H1 (cell line): ENCODE results near the gene OR2L8. TPM values are rescaled to one million over a fixed set of nuclear protein-coding genes. Genes with fewer than 3 reads are reported as not detected.
"Not testable (repeated sequence)": the region's sequence is repeated elsewhere in the genome, so short reads cannot be mapped to it uniquely, and the experiment has no call there.

Experiments
- CTCF ChIA-PET: fragments of 300-600 bp; sonication (Branson Sonifier 250); formaldehyde crosslinking; loops from one replicate; lab custom pipeline; 2021; ENCODE audit not compliant: partially characterized antibody; lab: Charles Lee
- POLR2A ChIA-PET: fragments of 300-600 bp; sonication (Branson Sonifier 250); formaldehyde crosslinking; loops from one replicate; lab custom pipeline; 2021; ENCODE audit warnings: inconsistent platforms; ENCODE audit not compliant: partially characterized antibody; lab: Charles Lee
- DNase-seq, 2 experiments: peaks; one replicate each; pipeline versions ENCODE4 v3.0.0 to v3.0.0-alpha.2; 2010 to 2022; ENCODE audit warnings: low spot score in 2 of 2, low read depth in 1 of 2, mixed read lengths in 1 of 2
- FAIRE-seq: peaks from 2 replicates; lab custom pipeline; 2011; peaks lifted over from hg19 to GRCh38; lab: Jason Lieb, UNC
- H2AFZ ChIP-seq: 2 replicates; pipeline ENCODE4 v1.8.1; 2012; ENCODE audit warnings: low read length, inconsistent platforms
- H2AK5ac ChIP-seq: 2 replicates; pipeline ENCODE4 v1.6.1; 2013; ENCODE audit warnings: low read depth, low read length
- H2BK120ac ChIP-seq: replicated peaks from 2 replicates; pipeline ENCODE3; 2013; ENCODE audit warnings: low read depth, low read length, inconsistent platforms
- H2BK12ac ChIP-seq: 2 replicates; pipeline ENCODE4 v1.6.1; 2013; ENCODE audit warnings: low read depth, low read length
- H2BK15ac ChIP-seq: 2 replicates; pipeline ENCODE4 v1.6.1; 2013; ENCODE audit warnings: low read length
- H2BK20ac ChIP-seq: 2 replicates; pipeline ENCODE4 v1.6.1; 2013; ENCODE audit warnings: low read length
- H2BK5ac ChIP-seq: 2 replicates; pipeline ENCODE4 v1.6.1; 2013; ENCODE audit warnings: low read depth, low read length
- H3K14ac ChIP-seq: 2 replicates; pipeline ENCODE4 v1.6.1; 2013; ENCODE audit warnings: inconsistent platforms; ENCODE audit not compliant: insufficient read length
- H3K18ac ChIP-seq: 2 replicates; pipeline ENCODE4 v1.6.1; 2013; ENCODE audit warnings: low read length; ENCODE audit errors: extremely low read depth
- H3K23ac ChIP-seq: 2 replicates; pipeline ENCODE4 v1.6.1; 2013; ENCODE audit warnings: inconsistent platforms; ENCODE audit not compliant: insufficient read length
- H3K23me2 ChIP-seq: 2 replicates; pipeline ENCODE4 v1.6.1; 2013; ENCODE audit warnings: low read depth, low read length
- H3K27ac ChIP-seq: 2 replicates; pipeline ENCODE4 v1.6.1; 2011; ENCODE audit warnings: low read depth, low read length, inconsistent platforms
- H3K27me3 ChIP-seq, 4 experiments: replicated peaks in 1 of 4; 1 replicate in 1 of 4; 2 replicates in 3 of 4; pipeline versions ENCODE4 v1.6.1 to v1.8.1; 2011 to 2013; ENCODE audit warnings: low read length in 3 of 4, mild to moderate bottlenecking in 3 of 4, inconsistent platforms in 2 of 4, mixed read lengths in 2 of 4, moderate library complexity in 1 of 4; ENCODE audit not compliant: control insufficient read depth in 3 of 4, insufficient read depth in 3 of 4; ENCODE audit errors: extremely low read depth in 1 of 4
- H3K36me3 ChIP-seq, 4 experiments: 2 replicates each; pipeline versions ENCODE4 v1.6.1 to v1.8.1; 2011 to 2013; ENCODE audit warnings: mild to moderate bottlenecking in 4 of 4, low read length in 3 of 4, moderate library complexity in 2 of 4, control low read depth in 1 of 4, inconsistent platforms in 1 of 4; ENCODE audit not compliant: insufficient read depth in 4 of 4, control insufficient read depth in 2 of 4
- H3K4ac ChIP-seq: replicated peaks from 2 replicates; pipeline ENCODE3; 2013; ENCODE audit warnings: low read length, low read depth, mixed read lengths, inconsistent platforms; ENCODE audit not compliant: insufficient read length
- H3K4me1 ChIP-seq, 4 experiments: replicated peaks in 1 of 4; 1 replicate in 1 of 4; 2 replicates in 3 of 4; pipeline versions ENCODE4 v1.6.1 to v1.8.1; 2011 to 2013; ENCODE audit warnings: low read length in 3 of 4, inconsistent platforms in 2 of 4, mixed read lengths in 1 of 4; ENCODE audit not compliant: insufficient read depth in 4 of 4, control insufficient read depth in 3 of 4
- H3K4me2 ChIP-seq, 2 experiments: 2 replicates each; pipeline versions ENCODE4 v1.6.1 to v1.8.1; 2011 to 2013; ENCODE audit warnings: low read depth in 2 of 2, low read length in 2 of 2, control low read depth in 1 of 2, inconsistent platforms in 1 of 2, mild to moderate bottlenecking in 1 of 2; ENCODE audit not compliant: insufficient read depth in 1 of 2
- H3K4me3 ChIP-seq, 4 experiments: fragments of 200-600, 300-600 bp in 1 of 4; sonication (generic), shearing (Covaris generic), sonication (Bioruptor Twin) in 1 of 4; 2 replicates each; pipeline versions ENCODE4 v1.5.1 to v1.8.1; 2011 to 2016; ENCODE audit warnings: low read length in 4 of 4, low read depth in 3 of 4, control low read depth in 2 of 4, inconsistent platforms in 2 of 4, mild to moderate bottlenecking in 2 of 4, mixed read lengths in 1 of 4, moderate library complexity in 1 of 4; ENCODE audit not compliant: insufficient read depth in 2 of 4; ENCODE audit errors: extremely low read depth in 1 of 4
- H3K56ac ChIP-seq: replicated peaks from 2 replicates; pipeline ENCODE3; 2013; ENCODE audit warnings: low read depth, mild to moderate bottlenecking, mixed read lengths, low read length, inconsistent platforms; ENCODE audit not compliant: insufficient read length
- H3K79me1 ChIP-seq: 2 replicates; pipeline ENCODE4 v1.6.1; 2013; ENCODE audit warnings: low read depth, low read length, control low read depth
- H3K79me2 ChIP-seq, 2 experiments: 2 replicates each; pipeline versions ENCODE4 v1.6.1 to v1.8.1; 2012 to 2013; ENCODE audit warnings: low read length in 2 of 2, mild to moderate bottlenecking in 2 of 2, inconsistent platforms in 1 of 2; ENCODE audit not compliant: insufficient read depth in 2 of 2, control insufficient read depth in 1 of 2
- H3K9ac ChIP-seq, 4 experiments: replicated peaks in 1 of 4; 1 replicate in 1 of 4; 2 replicates in 3 of 4; pipeline versions ENCODE4 v1.6.1 to v1.8.1; 2011 to 2013; ENCODE audit warnings: low read depth in 3 of 4, low read length in 3 of 4, control low read depth in 2 of 4, mild to moderate bottlenecking in 2 of 4, moderate library complexity in 2 of 4, inconsistent platforms in 1 of 4; ENCODE audit errors: extremely low read depth in 1 of 4
- H3K9me3 ChIP-seq, 2 experiments: 2 replicates each; pipeline versions ENCODE4 v1.6.1 to v1.8.1; 2012 to 2013; ENCODE audit warnings: mild to moderate bottlenecking in 2 of 2, moderate library complexity in 2 of 2, control low read depth in 1 of 2, inconsistent platforms in 1 of 2, low read depth in 1 of 2, low read length in 1 of 2, mixed read lengths in 1 of 2; ENCODE audit not compliant: insufficient read depth in 2 of 2
- H4K20me1 ChIP-seq, 2 experiments: replicated peaks in 1 of 2; 2 replicates each; pipeline versions ENCODE3 to v1.8.1; 2011 to 2013; ENCODE audit warnings: inconsistent platforms in 2 of 2, low read length in 2 of 2, mild to moderate bottlenecking in 1 of 2; ENCODE audit not compliant: insufficient read depth in 2 of 2, control insufficient read depth in 1 of 2
- H4K5ac ChIP-seq: 2 replicates; pipeline ENCODE4 v1.6.1; 2013; ENCODE audit warnings: low read length, low read depth, mixed read lengths, inconsistent platforms; ENCODE audit not compliant: insufficient read length
- H4K8ac ChIP-seq: 2 replicates; pipeline ENCODE4 v1.8.0; 2013; ENCODE audit warnings: mild to moderate bottlenecking, moderate library complexity, low read length, inconsistent platforms; ENCODE audit not compliant: insufficient read depth; ENCODE audit errors: extremely low read depth
- H4K91ac ChIP-seq: replicated peaks from 2 replicates; pipeline ENCODE3; 2013; ENCODE audit warnings: low read length, mixed read lengths, inconsistent platforms; ENCODE audit not compliant: insufficient read length
- ATF3 ChIP-seq: IDR thresholded peaks from 2 replicates; pipeline ENCODE4 v1.6.1; 2011; ENCODE audit warnings: low read depth, mild to moderate bottlenecking, low read length; ENCODE audit not compliant: insufficient read depth
- CTCF ChIP-seq, 3 experiments: IDR thresholded peaks; 1 replicate in 2 of 3; 2 replicates in 1 of 3; pipeline versions ENCODE4 v1.5.1 to v1.6.1; 2011; ENCODE audit warnings: low read length in 3 of 3, mild to moderate bottlenecking in 3 of 3, inconsistent platforms in 2 of 3, low read depth in 1 of 3, moderate library complexity in 1 of 3; ENCODE audit not compliant: insufficient read depth in 1 of 3; ENCODE audit errors: control extremely low read depth in 1 of 3
- JUND ChIP-seq: IDR thresholded peaks from 2 replicates; pipeline ENCODE4 v1.6.1; 2011; ENCODE audit warnings: mild to moderate bottlenecking, improper control_type of control experiment, low read length
- RAD21 ChIP-seq, 2 experiments: IDR thresholded peaks in 1 of 2; conservative IDR thresholded peaks in 1 of 2; 2 replicates each; pipeline ENCODE4 v1.6.1; 2011; ENCODE audit warnings: low read depth in 2 of 2, low read length in 2 of 2, improper control_type of control experiment in 1 of 2, inconsistent platforms in 1 of 2, mild to moderate bottlenecking in 1 of 2, moderate library complexity in 1 of 2
- TCF12 ChIP-seq: IDR thresholded peaks from 2 replicates; pipeline ENCODE4 v1.6.1; 2011; ENCODE audit warnings: low read depth, mild to moderate bottlenecking, low read length
- WGBS, 2 experiments: shearing (Covaris generic) in 1 of 2; methylation state at CpG; one replicate each; pipeline versions ENCODE4 v1.1.6 to v1.1.7; 2013 to 2015; ENCODE audit warnings: low lambda C conversion rate in 2 of 2, mixed read lengths in 2 of 2, inconsistent platforms in 1 of 2, low coverage in 1 of 2, missing lambda C conversion rate in 1 of 2; ENCODE audit not compliant: insufficient replicate concordance in 2 of 2, insufficient coverage in 1 of 2, insufficient read length in 1 of 2; ENCODE audit errors: extremely low coverage in 1 of 2, missing lambda C conversion rate in 1 of 2; 5-methylcytosine and 5-hydroxymethylcytosine counted together
- polyA plus RNA-seq, 7 experiments: library from polyadenylated mRNA; depleted of rRNA in 3 of 7; stranded (reverse) in 5 of 7; unstranded in 2 of 7; fragments of >200 nt in 5 of 7; fragments of 200-250 nt in 2 of 7; gene quantifications; 1 replicate in 5 of 7; 2 replicates in 1 of 7; 4 replicates in 1 of 7; pipeline versions ENCODE4 v1.2.1 to v1.2.3, GENCODE V29; 2011 to 2013; ENCODE audit warnings: missing spikeins in 2 of 7, mixed read lengths in 2 of 7
- total RNA-seq: library from RNA; stranded (reverse); fragmentation: NEBNext Ultra II Directional; extraction: Animal tissue kit (Norgen Biotek cat#: 25700); gene quantifications from 2 replicates; pipeline ENCODE4 v1.2.1, GENCODE V29; 2021

The OR2L8 gene
- total and polyA plus RNA-seq, 2 of the 8 experiments (the other 6 are each of a cell fraction or from before 2014, with no cell fraction given): not detected

GRCh38 chr1:247936965-247937734 is 11.5 kb upstream of the OR2L8 start:
- FAIRE-seq, H3K9ac ChIP-seq, H2BK120ac ChIP-seq, H4K91ac ChIP-seq, H3K4ac ChIP-seq, H3K79me1 ChIP-seq, H2BK15ac ChIP-seq, H3K27ac ChIP-seq, H3K4me1 ChIP-seq, H2BK20ac ChIP-seq, H2AFZ ChIP-seq, H3K4me2 ChIP-seq, H2BK5ac ChIP-seq, H3K36me3 ChIP-seq, H4K5ac ChIP-seq, H3K23me2 ChIP-seq, H3K14ac ChIP-seq, H3K79me2 ChIP-seq, H2AK5ac ChIP-seq, H3K18ac ChIP-seq, H4K20me1 ChIP-seq, H2BK12ac ChIP-seq, H3K23ac ChIP-seq, POLR2A ChIA-PET, H3K27me3 ChIP-seq, H3K56ac ChIP-seq: not testable (repeated sequence)
- H3K9me3 ChIP-seq: peaks cover 60 to 65% of the 10 kb centered on the region in 2 experiments
- CTCF ChIA-PET: interaction anchor here (0.7 to 1.0 kb wide), 8 partner anchors 10 to 818 kb away, joined by 3 to 4 read pairs (median 3); partner anchors contain the start of genes LYPD8 and OR2AJ1
- DNase-seq: peak; percentile 34 to 99
- 72% methylated on average over 34 of the region's 44 CpGs; no CpG with 5 or more reads in 1 of the 2 experiments for WGBS, 2 experiments
- peak overlapping the region; percentile 51; the same call in 1 of the 2 replicates for H4K8ac ChIP-seq
- TF ChIP-seq JUND (0 out of 2 replicates have a peak, but pooled peaks have one; percentile 18), RAD21 (IDR thresholded peaks at IDR 0.05 in 1 of 2, conservative IDR thresholded peaks at IDR 0.05 in 1 of 2; ENCODE audit: low read depth in 2 of 2, low read length in 2 of 2) (peak; percentile 80 to 85), ATF3 (peak; percentile 24; the same call in 1 of the 2 replicates), TCF12 (0 out of 2 replicates have a peak, but pooled peaks have one; percentile 38), CTCF (IDR thresholded peaks at IDR 0.05; ENCODE audit: control extremely low read depth in 1 of 3, insufficient read depth in 1 of 3, low read depth in 1 of 3, low read length in 3 of 3) (peak; percentile 72 to 98 (median 88))
- peak overlapping the region in 1 of 4 experiments; percentile 36; a peak in 1 of 8 replicates for H3K4me3 ChIP-seq
